Measurements from ENCODE around the gene DCP1A. TPM values are rescaled to one million over a fixed set of nuclear protein-coding genes. Genes with fewer than 3 reads are reported as not detected.

DCP1A gene
- total and polyA plus RNA-seq, 2 donors (not counting 3 experiments of a cell fraction or from before 2014, with no cell fraction given), result 32.3 to 38.0 TPM

GRCh38 chr3:53254509-53255422 is 92.6 kb downstream of the DCP1A start:
- H3K9me1 ChIP-seq (replicated peaks; ENCODE audit: control insufficient read depth, extremely low read depth, insufficient read depth, low read length), result no peaks in the 10 kb centered on the region
- intact Hi-C loops (cut with micrococcal nuclease), result loop anchor here (1.0 kb wide), 1 partner anchor 16 kb away; no protein-coding TSS in a partner anchor
- peaks cover 22% of the 10 kb centered on the region for H3K4me1 ChIP-seq (ENCODE audit: control insufficient read depth, extremely low read depth, insufficient read depth, low read length)
- H3K27ac ChIP-seq (ENCODE audit: insufficient read depth, low read depth, low read length), result peak overlapping the region; percentile 44
- TF ChIP-seq EZH2 (IDR thresholded peaks at IDR 0.05; ENCODE audit: borderline replicate concordance, low read depth, low read length, severe bottlenecking) (no peak), JUN (IDR thresholded peaks at IDR 0.05; ENCODE audit: borderline replicate concordance, insufficient read depth, insufficient read length, low read depth) (no peak), POLR2AphosphoS5 (IDR thresholded peaks at IDR 0.05; ENCODE audit: insufficient read depth, low read depth, low read length) (no peak), POLR2A (IDR thresholded peaks at IDR 0.05; ENCODE audit: low read depth, low read length) (peak; percentile 21)
- DNase-seq (ENCODE audit: low read depth, low spot score) (peak; percentile 48), FAIRE-seq (peak; percentile 77)
- dilution Hi-C loops (cut with MboI; ENCODE audit: extremely low pct_ligation_motif_present, low sequenced_read_pairs), result no loop called here
- no peak overlapping the region for H2AFZ ChIP-seq (ENCODE audit: low read depth, low read length)
- H3K9ac ChIP-seq (replicated peaks; ENCODE audit: extremely low read depth, insufficient read depth, low read length), result peak overlapping the region; percentile 76
- no peaks in the 10 kb centered on the region for H3K9me3 ChIP-seq (replicated peaks; ENCODE audit: control insufficient read depth, insufficient read depth, low read length)
- H3K79me2 ChIP-seq (ENCODE audit: control insufficient read depth, insufficient read depth, low read length), result peaks cover 60% of the 10 kb centered on the region
- no TSS peak for BruUV-seq (replicated peaks)
- H3K4me2 ChIP-seq (ENCODE audit: insufficient read depth, low read length), result peak overlapping the region; percentile 91
- peaks cover 3% of the 10 kb centered on the region for H4K20me1 ChIP-seq (replicated peaks; ENCODE audit: control insufficient read depth, extremely low read depth, insufficient read depth, low read length)
- no peaks in the 10 kb centered on the region for H3K36me3 ChIP-seq (ENCODE audit: control insufficient read depth in 2 of 2, extremely low read depth in 1 of 2, insufficient read depth in 2 of 2, low read length in 2 of 2)
- H3K27me3 ChIP-seq (ENCODE audit: control insufficient read depth in 2 of 2, insufficient read depth in 2 of 2, low read length in 2 of 2), result no peaks in the 10 kb centered on the region
- H3K4me3 ChIP-seq (replicated peaks in 1 of 3; ENCODE audit: insufficient read depth in 1 of 3, low read depth in 1 of 3, low read length in 3 of 3), result peak overlapping the region; percentile 70 to 98 (median 88)
- POLR2A ChIA-PET, result interaction anchor here (0.5 to 0.8 kb wide), 2 partner anchors 17 to 40 kb away, joined by 4 read pairs; no protein-coding TSS in a partner anchor
- CTCF ChIA-PET, result interaction anchor here (2.3 kb wide), 1 partner anchor 35 kb away, joined by 9 read pairs; no protein-coding TSS in a partner anchor

Measured in endothelial cell of umbilical vein (primary cell).